Ishikawa (cell line): ENCODE data around the gene EDEM3.

Experiments
- FOXM1 ChIP-seq: IDR thresholded peaks from 2 replicates; pipeline ENCODE4 v1.6.1; 2012; ENCODE audit warnings: low read depth, borderline replicate concordance
- RAD21 ChIP-seq: IDR thresholded peaks from 2 replicates; pipeline ENCODE4 v1.6.1; 2012; ENCODE audit warnings: low read depth
- TAF1 ChIP-seq: IDR thresholded peaks from 2 replicates; pipeline ENCODE4 v1.6.1; 2012; ENCODE audit warnings: low read depth, mild to moderate bottlenecking
- YY1 ChIP-seq: IDR thresholded peaks from 2 replicates; pipeline ENCODE4 v1.6.1; 2012; ENCODE audit warnings: low read depth
- ZBTB7A ChIP-seq: IDR thresholded peaks from 2 replicates; pipeline ENCODE4 v1.6.1; 2012; ENCODE audit warnings: low read depth
- TF ChIP-seq, protein P1 (sequence below): IDR thresholded peaks from 2 replicates; pipeline ENCODE4 v1.6.1; 2012; ENCODE audit warnings: low read depth, mild to moderate bottlenecking

DNA sequence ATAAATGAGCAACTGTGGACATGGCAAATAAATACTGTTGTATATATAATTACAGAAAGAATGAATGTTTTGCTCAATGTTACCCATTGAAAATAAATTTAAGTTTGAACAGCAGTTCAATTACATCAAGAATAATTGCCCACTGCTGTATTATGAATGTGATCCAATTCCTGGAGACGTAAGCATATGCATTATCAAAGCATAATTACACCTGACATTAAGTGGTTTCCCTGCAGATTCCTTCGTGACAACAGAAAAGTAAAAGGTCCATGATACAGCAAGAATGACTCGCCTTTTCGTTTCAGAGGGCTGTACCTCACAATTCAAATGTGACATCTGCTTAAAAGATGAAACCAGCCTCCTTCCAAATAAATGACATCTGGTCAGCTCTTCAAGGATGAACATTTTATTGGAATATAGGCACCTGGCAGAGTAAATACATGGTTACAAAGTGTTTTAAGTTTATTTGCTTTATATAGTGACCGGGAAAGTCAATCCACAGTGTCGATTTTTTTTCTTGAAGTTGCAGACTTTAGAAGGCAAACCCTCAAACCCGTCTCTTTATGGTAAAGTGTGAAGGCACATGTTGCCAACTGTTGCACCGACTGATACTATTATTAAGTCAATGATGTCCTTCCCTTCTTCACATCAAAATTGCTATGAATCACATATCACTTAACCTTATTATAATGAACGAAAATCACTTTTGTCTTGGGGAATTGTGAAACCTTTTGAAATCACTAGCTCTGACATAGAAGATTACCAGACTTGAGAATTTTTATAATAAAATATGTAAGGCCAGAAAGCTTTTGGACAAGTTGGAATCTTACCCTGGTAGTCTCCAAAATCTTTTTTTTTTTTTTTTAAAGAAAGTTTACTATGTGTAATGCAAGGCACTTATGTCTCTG lies 36.2 kb upstream of the EDEM3 start:
- TF ChIP-seq, protein P1, sequence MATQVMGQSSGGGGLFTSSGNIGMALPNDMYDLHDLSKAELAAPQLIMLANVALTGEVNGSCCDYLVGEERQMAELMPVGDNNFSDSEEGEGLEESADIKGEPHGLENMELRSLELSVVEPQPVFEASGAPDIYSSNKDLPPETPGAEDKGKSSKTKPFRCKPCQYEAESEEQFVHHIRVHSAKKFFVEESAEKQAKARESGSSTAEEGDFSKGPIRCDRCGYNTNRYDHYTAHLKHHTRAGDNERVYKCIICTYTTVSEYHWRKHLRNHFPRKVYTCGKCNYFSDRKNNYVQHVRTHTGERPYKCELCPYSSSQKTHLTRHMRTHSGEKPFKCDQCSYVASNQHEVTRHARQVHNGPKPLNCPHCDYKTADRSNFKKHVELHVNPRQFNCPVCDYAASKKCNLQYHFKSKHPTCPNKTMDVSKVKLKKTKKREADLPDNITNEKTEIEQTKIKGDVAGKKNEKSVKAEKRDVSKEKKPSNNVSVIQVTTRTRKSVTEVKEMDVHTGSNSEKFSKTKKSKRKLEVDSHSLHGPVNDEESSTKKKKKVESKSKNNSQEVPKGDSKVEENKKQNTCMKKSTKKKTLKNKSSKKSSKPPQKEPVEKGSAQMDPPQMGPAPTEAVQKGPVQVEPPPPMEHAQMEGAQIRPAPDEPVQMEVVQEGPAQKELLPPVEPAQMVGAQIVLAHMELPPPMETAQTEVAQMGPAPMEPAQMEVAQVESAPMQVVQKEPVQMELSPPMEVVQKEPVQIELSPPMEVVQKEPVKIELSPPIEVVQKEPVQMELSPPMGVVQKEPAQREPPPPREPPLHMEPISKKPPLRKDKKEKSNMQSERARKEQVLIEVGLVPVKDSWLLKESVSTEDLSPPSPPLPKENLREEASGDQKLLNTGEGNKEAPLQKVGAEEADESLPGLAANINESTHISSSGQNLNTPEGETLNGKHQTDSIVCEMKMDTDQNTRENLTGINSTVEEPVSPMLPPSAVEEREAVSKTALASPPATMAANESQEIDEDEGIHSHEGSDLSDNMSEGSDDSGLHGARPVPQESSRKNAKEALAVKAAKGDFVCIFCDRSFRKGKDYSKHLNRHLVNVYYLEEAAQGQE, result no peak
- no peak for TF ChIP-seq RAD21
- TF ChIP-seq YY1, result no peak
- TF ChIP-seq FOXM1, result no peak
- TF ChIP-seq TAF1, result no peak
- no peak for TF ChIP-seq ZBTB7A
